GM12878 (cell line): Measurements from ENCODE around the gene CTR9. TPM values are rescaled to one million over a fixed set of nuclear protein-coding genes. Genes with fewer than 3 reads are reported as not detected.

Experiments
- ATAC-seq: fragments of 200-7000 bp; cut with Tn5 transposase; 3 replicates; pipeline ENCODE4 v1.9.1; 2020; ENCODE audit warnings: mild to moderate bottlenecking, moderate library complexity
- BruUV-seq: library from RNA; stranded (reverse); fragments of 400-500 nt; replicated peaks from 2 replicates; lab custom pipeline; 2021; lab: Mats Ljungman, UMichigan
- CTCF ChIA-PET: fragments of 300-600 bp; sonication (Branson Sonifier 250); formaldehyde crosslinking; extraction: SDS; loops from one replicate; lab custom pipeline; 2021; ENCODE audit warnings: inconsistent platforms; lab: Yijun Ruan, JAX
- POLR2A ChIA-PET: fragments of 350-600 bp; formaldehyde crosslinking; extraction: SDS; loops from one replicate; lab custom pipeline; 2021; ENCODE audit warnings: inconsistent platforms; lab: Charles Lee
- RAD21 ChIA-PET: fragments of 300-600 bp; sonication (Branson Sonifier 250); formaldehyde crosslinking; loops from one replicate; lab custom pipeline; 2023; ENCODE audit warnings: antibody characterized with exemption; ENCODE audit not compliant: unreplicated experiment; lab: Charles Lee
- SMC1A ChIA-PET: fragments of 300-600 bp; sonication (Branson Sonifier 250); formaldehyde crosslinking; loops from one replicate; lab custom pipeline; 2023; ENCODE audit not compliant: unreplicated experiment, uncharacterized antibody; lab: Charles Lee
- DNase-seq: peaks from one replicate; pipeline ENCODE4 v3.0.0-alpha.2; 2011; ENCODE audit warnings: low read depth, low spot score
- FAIRE-seq: peaks from 3 replicates; lab custom pipeline; 2011; peaks lifted over from hg19 to GRCh38; lab: Jason Lieb, UNC
- H2AFZ ChIP-seq: 2 replicates; pipeline ENCODE4 v1.6.0; 2011; ENCODE audit warnings: low read depth, low read length, control low read depth; ENCODE audit not compliant: control insufficient read depth
- H3K27ac ChIP-seq: 2 replicates; pipeline ENCODE4 v1.5.1; 2011; ENCODE audit warnings: control low read depth; ENCODE audit not compliant: control insufficient read depth, insufficient read depth
- H3K27me3 ChIP-seq, 2 experiments: replicated peaks in 1 of 2; 2 replicates each; pipeline versions ENCODE4 v1.6.0 to v1.6.1; 2011; ENCODE audit warnings: low read length in 1 of 2; ENCODE audit not compliant: control insufficient read depth in 2 of 2, insufficient read depth in 2 of 2
- H3K36me3 ChIP-seq, 2 experiments: 2 replicates each; pipeline ENCODE4 v1.5.1; 2011; ENCODE audit warnings: low read length in 1 of 2; ENCODE audit not compliant: control insufficient read depth in 2 of 2, insufficient read depth in 2 of 2
- H3K4me1 ChIP-seq: 2 replicates; pipeline ENCODE4 v1.6.1; 2011; ENCODE audit warnings: mild to moderate bottlenecking, low read length, moderate library complexity, mixed read lengths; ENCODE audit not compliant: control insufficient read depth, insufficient read depth
- H3K4me2 ChIP-seq: 2 replicates; pipeline ENCODE4 v1.6.0; 2011; ENCODE audit warnings: control low read depth; ENCODE audit not compliant: control insufficient read depth, insufficient read depth
- H3K4me3 ChIP-seq: fragments of 200-600 bp; sonication (generic); 2 replicates; pipeline ENCODE4 v1.5.1; 2016
- H3K79me2 ChIP-seq: 2 replicates; pipeline ENCODE4 v1.6.0; 2011; ENCODE audit warnings: low read length; ENCODE audit not compliant: control insufficient read depth, insufficient read depth
- H3K9ac ChIP-seq: 2 replicates; pipeline ENCODE4 v1.8.0; 2011; ENCODE audit warnings: low read length, control low read depth, mixed read lengths; ENCODE audit not compliant: control insufficient read depth, insufficient read depth
- H3K9me3 ChIP-seq: replicated peaks from 3 replicates; pipeline ENCODE4 v1.5.1; 2011; ENCODE audit warnings: mild to moderate bottlenecking, low read length; ENCODE audit not compliant: control insufficient read depth, insufficient read depth
- H4K20me1 ChIP-seq: 2 replicates; pipeline ENCODE4 v1.6.0; 2011; ENCODE audit not compliant: control insufficient read depth, insufficient read depth
- CREM ChIP-seq: IDR thresholded peaks from 2 replicates; pipeline ENCODE4 v1.6.1; 2014; ENCODE audit warnings: antibody characterized with exemption, low read depth
- E4F1 ChIP-seq: fragments of 450-650 bp; IDR thresholded peaks from 2 replicates; pipeline ENCODE4 v1.6.1; 2018; ENCODE audit warnings: borderline replicate concordance, mild to moderate bottlenecking; ENCODE audit not compliant: partially characterized antibody
- EP300 ChIP-seq, 2 experiments: fragments of 150-350 bp in 1 of 2; IDR thresholded peaks; 2 replicates each; pipeline ENCODE4 v1.6.1; 2011 to 2012; ENCODE audit warnings: low read depth in 2 of 2, low read length in 2 of 2, borderline replicate concordance in 1 of 2, improper control_type of control experiment in 1 of 2, inconsistent platforms in 1 of 2; ENCODE audit not compliant: control insufficient read depth in 1 of 2
- ESRRA ChIP-seq: IDR thresholded peaks from 2 replicates; pipeline ENCODE4 v1.6.1; 2012; ENCODE audit warnings: mild to moderate bottlenecking, low read length, improper control_type of control experiment
- KDM1A ChIP-seq: fragments of 200-600 bp; sonication (generic); IDR thresholded peaks from 2 replicates; pipeline ENCODE4 v1.6.1; 2016; ENCODE audit warnings: borderline replicate concordance
- NKRF ChIP-seq: fragments of 450-650 bp; conservative IDR thresholded peaks from 2 replicates; pipeline ENCODE4 v1.6.1; 2017; ENCODE audit warnings: mild to moderate bottlenecking, moderate library complexity
- PRDM15 ChIP-seq: fragments of 450-650 bp; formaldehyde crosslinking; IDR thresholded peaks from 2 replicates; pipeline ENCODE4 v1.4.0; 2020; ENCODE audit warnings: mild to moderate bottlenecking, moderate library complexity
- RB1 ChIP-seq: fragments of 450-650 bp; formaldehyde crosslinking; IDR thresholded peaks from 2 replicates; pipeline ENCODE4 v1.6.1; 2017; ENCODE audit warnings: mild to moderate bottlenecking, borderline replicate concordance
- TCF12 ChIP-seq: IDR thresholded peaks from 2 replicates; pipeline ENCODE4 v1.6.1; 2011; ENCODE audit warnings: low read depth, mild to moderate bottlenecking, low read length
- TCF7 ChIP-seq: IDR thresholded peaks from 2 replicates; pipeline ENCODE4 v1.6.1; 2014; ENCODE audit warnings: antibody characterized with exemption, borderline replicate concordance
- ZBED1 ChIP-seq: IDR thresholded peaks from 2 replicates; pipeline ENCODE4 v1.6.1; 2016; ENCODE audit warnings: borderline replicate concordance
- ZBTB33 ChIP-seq: fragments of 450-650 bp; IDR thresholded peaks from 2 replicates; pipeline ENCODE4 v1.6.1; 2017; ENCODE audit warnings: mild to moderate bottlenecking
- whole genome bisulfite sequencing: methylation state at CpG from one replicate; pipeline ENCODE4 v1.1.6; 2016; ENCODE audit warnings: low lambda C conversion rate; ENCODE audit not compliant: insufficient replicate concordance, insufficient coverage; ENCODE audit errors: missing lambda C conversion rate; 5-methylcytosine and 5-hydroxymethylcytosine counted together
- in situ Hi-C: fragments of 300-500 bp; cut with MboI; formaldehyde crosslinking; loops from 9 replicates; pipeline ENCODE4 v1.14.3; 2018; ENCODE audit warnings: mixed read lengths
- intact Hi-C: fragments of 100-400 bp; cut with micrococcal nuclease; formaldehyde crosslinking; loops from one replicate; pipeline ENCODE4 v1.14.2; 2022; ENCODE audit not compliant: unreplicated experiment
- polyA plus RNA-seq, 11 experiments: library from polyadenylated mRNA; depleted of rRNA in 4 of 11; unstranded in 6 of 11; stranded (reverse) in 5 of 11; fragments of >200 nt; fragmentation: Nextera tagmentation in 4 of 11; fragmentation: Illumina TruSeq in 1 of 11; extraction: Ambion mirVana in 4 of 11; extraction: Trizol in 1 of 11; gene quantifications; 1 replicate in 1 of 11; 2 replicates in 10 of 11; pipeline versions ENCODE4 v1.2.1 to v1.2.3, GENCODE V29; 2011 to 2016; ENCODE audit warnings: inconsistent platforms in 2 of 11, missing spikeins in 2 of 11, low read depth in 1 of 11
- total RNA-seq, 4 experiments: library from RNA; depleted of rRNA in 3 of 4; stranded (reverse); fragments of >200 nt in 3 of 4; fragmentation: Illumina TruSeq in 1 of 4; extraction: Trizol in 1 of 4; gene quantifications; 2 replicates each; pipeline versions ENCODE4 v1.2.1 to v1.2.3, GENCODE V29; 2013 to 2021

CTR9 gene
- total and polyA plus RNA-seq, 10 of the 15 experiments (the other 5 are each of a cell fraction or from before 2014, with no cell fraction given), result 13.9 to 54.9 (median 28.9) TPM

GRCh38 chr11:10828402-10828801 lies 77.4 kb downstream of the CTR9 start (continued):
- TF ChIP-seq TCF12, result no peak
- no peak for TF ChIP-seq RB1
- TF ChIP-seq NKRF, result no peak
- TF ChIP-seq KDM1A, result no peak
- TF ChIP-seq TCF7, result no peak
- TF ChIP-seq ZBED1, result no peak
- no peak for TF ChIP-seq E4F1

GRCh38 chr11:10829139-10829538 lies 78.1 kb downstream of the CTR9 start:
- Histone ChIP-seq H4K20me1 (no peaks in the 10 kb centered on the region), H3K4me2 (no peak overlapping the region), H2AFZ (no peak overlapping the region), H3K36me3 (no peaks in the 10 kb centered on the region), H3K4me3 (no peak overlapping the region), H3K4me1 (peaks cover 8% of the 10 kb centered on the region; the same call in 1 of the 2 replicates), H3K79me2 (no peaks in the 10 kb centered on the region), H3K27ac (no peak overlapping the region), H3K9ac (no peak overlapping the region), H3K9me3 (no peaks in the 10 kb centered on the region), H3K27me3 (no peaks in the 10 kb centered on the region)
- intact Hi-C loops, result no loop called here
- in situ Hi-C loops, result no loop called here
- 70% methylated on average over 4 of the region's 4 CpGs for WGBS
- ChIA-PET CTCF (no interaction called here), POLR2A (no interaction called here), RAD21 (interaction anchor here (1.4 kb wide), 1 partner anchor 20 kb away, joined by 3 read pairs; the partner anchor contains the start of gene EIF4G2), SMC1A (interaction anchor here (0.7 kb wide), 1 partner anchor 326 kb away, joined by 3 read pairs; no protein-coding TSS in a partner anchor)
- FAIRE-seq (no peak), DNase-seq (no peak), ATAC-seq (no peak)
- no TSS peak for BruUV-seq
- TF ChIP-seq CREM, result no peak
- TF ChIP-seq ZBTB33, result no peak
- no peak for TF ChIP-seq ESRRA
- no peak for TF ChIP-seq EP300 (IDR thresholded peaks at IDR 0.05; ENCODE audit: borderline replicate concordance in 1 of 2, control insufficient read depth in 1 of 2, low read depth in 2 of 2, low read length in 2 of 2)
- no peak for TF ChIP-seq PRDM15 (CRISPR knock-in tag)
